Loucy (cell line): Measurements from ENCODE around the gene FOXR1.

Source experiments
- EZH2phosphoT487 ChIP-seq: fragments of 200-600 bp; IDR thresholded peaks from 2 replicates; pipeline ENCODE4 v1.6.1; 2018; ENCODE audit warnings: antibody characterized with exemption, mild to moderate bottlenecking, moderate library complexity, borderline replicate concordance
- TF ChIP-seq, protein P1 (sequence below): fragments of 200-600 bp; sonication (generic); conservative IDR thresholded peaks from 2 replicates; pipeline ENCODE4 v1.5.1; 2014; ENCODE audit warnings: mild to moderate bottlenecking, antibody characterized with exemption, low read length

DNA sequence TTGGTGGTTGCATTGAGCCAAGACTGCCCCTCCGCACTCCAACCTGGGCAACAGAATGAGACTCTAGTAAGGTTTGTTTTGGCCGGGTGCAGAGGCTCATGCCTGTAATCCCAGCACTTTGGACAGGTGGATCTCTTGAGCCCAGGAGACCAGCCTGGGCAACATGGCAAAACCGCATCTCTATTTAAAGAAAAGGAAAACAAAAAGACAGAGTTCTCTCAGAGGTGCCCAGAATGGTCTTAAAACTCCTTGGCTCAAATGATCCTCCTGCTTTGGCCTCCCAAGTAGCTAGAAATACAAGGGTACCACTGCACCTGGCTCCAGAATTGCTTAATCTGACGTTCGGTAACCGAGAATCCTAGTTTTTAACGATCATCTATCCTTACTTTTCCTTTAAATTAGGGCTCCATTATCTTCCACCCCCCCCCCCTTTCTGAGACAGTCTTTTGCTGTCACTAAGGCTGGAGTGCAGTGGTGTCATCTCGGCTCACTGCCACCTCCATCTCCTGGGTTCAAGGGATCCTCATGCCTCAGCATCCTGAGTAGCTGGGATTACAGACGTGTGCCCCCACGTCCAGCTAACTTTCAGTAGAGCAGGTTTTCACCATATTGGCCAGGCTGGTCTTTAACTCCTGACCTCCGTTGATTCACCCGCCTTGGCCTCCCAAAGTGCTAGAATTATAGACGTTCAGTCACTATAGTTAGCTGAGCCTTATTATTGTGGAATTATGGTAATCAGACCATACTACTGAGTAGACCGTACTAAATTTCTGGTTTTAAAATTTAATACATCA lies 44.9 kb downstream of the FOXR1 start:
- TF ChIP-seq, protein P1, sequence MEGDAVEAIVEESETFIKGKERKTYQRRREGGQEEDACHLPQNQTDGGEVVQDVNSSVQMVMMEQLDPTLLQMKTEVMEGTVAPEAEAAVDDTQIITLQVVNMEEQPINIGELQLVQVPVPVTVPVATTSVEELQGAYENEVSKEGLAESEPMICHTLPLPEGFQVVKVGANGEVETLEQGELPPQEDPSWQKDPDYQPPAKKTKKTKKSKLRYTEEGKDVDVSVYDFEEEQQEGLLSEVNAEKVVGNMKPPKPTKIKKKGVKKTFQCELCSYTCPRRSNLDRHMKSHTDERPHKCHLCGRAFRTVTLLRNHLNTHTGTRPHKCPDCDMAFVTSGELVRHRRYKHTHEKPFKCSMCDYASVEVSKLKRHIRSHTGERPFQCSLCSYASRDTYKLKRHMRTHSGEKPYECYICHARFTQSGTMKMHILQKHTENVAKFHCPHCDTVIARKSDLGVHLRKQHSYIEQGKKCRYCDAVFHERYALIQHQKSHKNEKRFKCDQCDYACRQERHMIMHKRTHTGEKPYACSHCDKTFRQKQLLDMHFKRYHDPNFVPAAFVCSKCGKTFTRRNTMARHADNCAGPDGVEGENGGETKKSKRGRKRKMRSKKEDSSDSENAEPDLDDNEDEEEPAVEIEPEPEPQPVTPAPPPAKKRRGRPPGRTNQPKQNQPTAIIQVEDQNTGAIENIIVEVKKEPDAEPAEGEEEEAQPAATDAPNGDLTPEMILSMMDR: no peak
- no peak for TF ChIP-seq EZH2phosphoT487
